Thoracic aorta (tissue), 2 donors: ENCODE data around the gene DPH2. TPM values are rescaled to one million over a fixed set of nuclear protein-coding genes. Genes with fewer than 3 reads are reported as not detected.

ENCODE experiments used
- ATAC-seq: fragments of 150-250 bp; one replicate; pipeline ENCODE4 v1.8.0; 2017; ENCODE audit warnings: low read depth; ENCODE audit not compliant: insufficient number of reproducible peaks, low FRiP score
- DNase-seq: peaks from one replicate; pipeline ENCODE4 v3.0.0-alpha.2; 2020; ENCODE audit warnings: low spot score
- H3K27ac ChIP-seq, 2 donors: fragments of 200-600 bp; sonication (generic); 1 replicate in 1 of 2; 2 replicates in 1 of 2; pipeline ENCODE4 v1.5.1; 2016; ENCODE audit warnings: mild to moderate bottlenecking in 2 of 2, moderate library complexity in 2 of 2
- H3K27me3 ChIP-seq: fragments of 200-600 bp; sonication (generic); replicated peaks from 2 replicates; pipeline ENCODE4 v1.6.0; 2016; ENCODE audit warnings: mild to moderate bottlenecking; ENCODE audit not compliant: insufficient read depth
- H3K36me3 ChIP-seq: fragments of 200-600 bp; sonication (generic); one replicate; pipeline ENCODE4 v1.5.1; 2016
- H3K4me1 ChIP-seq, 2 donors: fragments of 200-600 bp; sonication (generic); 1 replicate in 1 of 2; 2 replicates in 1 of 2; pipeline versions ENCODE4 v1.5.1 to v1.6.0; 2016; ENCODE audit warnings: low read depth in 2 of 2, mild to moderate bottlenecking in 1 of 2; ENCODE audit not compliant: control insufficient read depth in 1 of 2
- H3K4me3 ChIP-seq: fragments of 200-600 bp; sonication (generic); 2 replicates; pipeline ENCODE4 v1.5.1; 2016; ENCODE audit warnings: mild to moderate bottlenecking
- H3K9me3 ChIP-seq: fragments of 200-600 bp; sonication (generic); 2 replicates; pipeline ENCODE4 v1.5.1; 2016
- CTCF ChIP-seq: fragments of 200-600 bp; sonication (generic); IDR thresholded peaks from one replicate; pipeline ENCODE4 v1.5.1; 2019; ENCODE audit warnings: antibody characterized with exemption
- total RNA-seq, 2 donors: library from RNA; depleted of rRNA; stranded (reverse); fragments of >200 nt; gene quantifications; one replicate each; pipeline versions ENCODE4 v1.1.0 to v1.2.3, GENCODE V29; 2016

The DPH2 gene
- total RNA-seq, 2 donors from 2014 or later, result 21.9 to 31.4 TPM

GRCh38 chr1:43973981-43974442 is 4.2 kb downstream of the DPH2 start:
- peak overlapping the region; percentile 85 for H3K4me3 ChIP-seq
- DNase-seq (no peak), ATAC-seq (no peak)
- H3K36me3 ChIP-seq, result peaks cover 17% of the 10 kb centered on the region
- no peaks in the 10 kb centered on the region for H3K27me3 ChIP-seq
- TF ChIP-seq CTCF, result no peak
- H3K4me1 ChIP-seq, result peaks cover 31 to 60% of the 10 kb centered on the region in 2 donors
- H3K9me3 ChIP-seq, result no peaks in the 10 kb centered on the region
- peak overlapping the region; percentile 77 to 86 for H3K27ac ChIP-seq

GRCh38 chr1:43974443-43975248 is 4.8 kb downstream of the DPH2 start, which contains the start of gene ATP6V0B:
ATP6V0B (plus strand) TSS chr1:43974960; CDS start chr1:43975041, 81 bp downstream.
- peak; percentile 72 for ATAC-seq
- peak; percentile 91 for DNase-seq
- H3K4me1 ChIP-seq, result peaks cover 31 to 57% of the 10 kb centered on the region in 2 donors
- H3K27ac ChIP-seq, result peak within 1 kb of the TSS; percentile 77 to 86
- H3K4me3 ChIP-seq, result peak within 1 kb of the TSS; percentile 85
- no peaks in the 10 kb centered on the region for H3K9me3 ChIP-seq
- H3K27me3 ChIP-seq, result no peaks in the 10 kb centered on the region
- TF ChIP-seq CTCF, result no peak
- H3K36me3 ChIP-seq, result peaks cover 17% of the 10 kb centered on the region

GRCh38 chr1:43975249-43975961 is 5.6 kb downstream of the DPH2 start:
- Histone ChIP-seq H3K9me3 (no peaks in the 10 kb centered on the region), H3K36me3 (peaks cover 17% of the 10 kb centered on the region), H3K4me3 (peak overlapping the region; percentile 85), H3K27me3 (no peaks in the 10 kb centered on the region), H3K27ac (peak overlapping the region; percentile 77 to 86), H3K4me1 (peaks cover 35 to 60% of the 10 kb centered on the region in 2 donors)
- ATAC-seq (no peak), DNase-seq (no peak)
- no peak for TF ChIP-seq CTCF

GRCh38 chr1:43976045-43976444 is 6.2 kb downstream of the DPH2 start:
- H3K4me1 ChIP-seq, result peaks cover 29 to 55% of the 10 kb centered on the region in 2 donors

More at GRCh38 chr1:43976045-43976444, 6.2 kb downstream of the DPH2 start:
- ATAC-seq (no peak), DNase-seq (no peak)
- H3K27ac ChIP-seq, result peak overlapping the region in 1 of 2 donors; percentile 86
- peak overlapping the region; percentile 85 for H3K4me3 ChIP-seq
- no peaks in the 10 kb centered on the region for H3K27me3 ChIP-seq
- no peaks in the 10 kb centered on the region for H3K9me3 ChIP-seq
- TF ChIP-seq CTCF, result no peak
- H3K36me3 ChIP-seq, result peaks cover 17% of the 10 kb centered on the region
